Islet precursor cell (in vitro differentiated cells): ENCODE results near the gene HBZ.
"Not testable (repeated sequence)": the region's sequence is repeated elsewhere in the genome, so short reads cannot be mapped to it uniquely, and the experiment has no call there.

Experiments
- DNase-seq: peaks from one replicate; pipeline ENCODE4 v3.0.0-alpha.2; 2018

Gene HBZ

GRCh38 chr16:165539-166374 is 13.3 kb downstream of the HBZ start, which contains the start of gene HBM:
Gene HBM, plus strand, starts transcription at chr16:165978. Its CDS starts 20 bp downstream, at chr16:165998.
- DNase-seq, result no peak

GRCh38 chr16:166375-167121 is 14.1 kb downstream of the HBZ start:
- DNase-seq, result no peak

- no peak for DNase-seq
Observed at GRCh38 chr16:167122-167690, 14.8 kb downstream of the HBZ start.

DNA sequence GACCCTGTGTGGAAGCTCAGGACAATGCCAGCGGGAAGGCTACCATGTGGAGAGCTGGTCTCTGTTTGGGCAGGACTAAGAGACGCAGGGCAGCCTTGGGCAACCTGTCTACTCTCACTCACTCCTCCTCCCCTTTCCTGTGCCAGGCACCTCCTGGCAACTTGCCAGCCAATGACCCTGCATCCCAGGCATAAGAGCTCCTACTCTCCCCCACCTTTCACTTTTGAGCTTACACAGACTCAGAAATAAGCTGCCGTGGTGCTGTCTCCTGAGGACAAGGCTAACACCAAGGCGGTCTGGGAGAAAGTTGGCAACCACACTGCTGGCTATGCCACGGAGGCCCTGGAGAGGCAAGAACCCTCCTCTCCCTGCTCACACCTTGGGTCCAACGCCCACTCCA is 16.0 kb downstream of the HBZ start:
- DNase-seq, result no peak

DNA sequence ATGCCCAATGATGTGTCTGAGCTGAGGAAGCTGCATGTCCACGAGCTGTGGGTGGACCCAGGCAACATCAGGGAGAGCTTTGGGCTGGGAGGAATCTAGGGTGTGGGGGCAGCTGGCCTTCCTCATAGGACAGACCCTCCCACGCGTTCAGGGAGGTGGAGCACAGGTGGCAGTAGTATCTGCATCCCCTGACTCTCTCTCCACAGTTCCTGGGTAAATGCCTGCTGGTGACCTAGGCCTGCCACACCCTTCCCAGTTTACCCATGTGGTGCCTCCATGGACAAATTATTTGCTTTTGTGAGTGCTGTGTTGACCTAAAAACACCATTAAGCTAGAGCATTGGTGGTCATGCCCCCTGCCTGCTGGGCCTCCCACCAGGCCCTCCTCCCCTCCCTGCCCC is 16.6 kb downstream of the HBZ start:
- no peak for DNase-seq

DNA sequence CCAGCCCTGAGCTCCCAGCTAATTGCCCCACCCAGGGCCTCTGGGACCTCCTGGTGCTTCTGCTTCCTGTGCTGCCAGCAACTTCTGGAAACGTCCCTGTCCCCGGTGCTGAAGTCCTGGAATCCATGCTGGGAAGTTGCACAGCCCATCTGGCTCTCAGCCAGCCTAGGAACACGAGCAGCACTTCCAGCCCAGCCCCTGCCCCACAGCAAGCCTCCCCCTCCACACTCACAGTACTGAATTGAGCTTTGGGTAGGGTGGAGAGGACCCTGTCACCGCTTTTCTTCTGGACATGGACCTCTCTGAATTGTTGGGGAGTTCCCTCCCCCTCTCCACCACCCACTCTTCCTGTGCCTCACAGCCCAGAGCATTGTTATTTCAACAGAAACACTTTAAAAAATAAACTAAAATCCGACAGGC is 17.7 kb downstream of the HBZ start:
- peak; percentile 75 for DNase-seq

DNA sequence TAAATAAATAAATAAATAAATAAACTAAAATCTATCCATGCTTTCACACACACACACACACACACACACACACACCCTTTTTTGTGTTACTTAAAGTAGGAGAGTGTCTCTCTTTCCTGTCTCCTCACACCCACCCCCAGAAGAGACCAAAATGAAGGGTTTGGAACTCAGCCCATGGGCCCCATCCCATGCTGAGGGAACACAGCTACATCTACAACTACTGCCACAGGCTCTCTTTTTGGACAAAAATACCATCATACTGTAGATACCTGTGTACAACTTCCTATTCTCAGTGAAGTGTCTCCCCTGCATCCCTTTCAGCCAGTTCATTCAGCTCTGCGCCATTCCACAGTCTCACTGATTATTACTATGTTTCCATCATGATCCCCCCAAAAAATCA is 18.3 kb downstream of the HBZ start:
- no peak for DNase-seq

GRCh38 chr16:172374-172941 is 20.0 kb downstream of the HBZ start, which contains the start of gene HBA2:
Gene HBA2, plus strand, starts transcription at chr16:172876. Its CDS starts 37 bp downstream, at chr16:172913.
- not testable (repeated sequence) for DNase-seq

- DNase-seq, result not testable (repeated sequence)
Observed at GRCh38 chr16:173211-173854, 20.9 kb downstream of the HBZ start.

DNA sequence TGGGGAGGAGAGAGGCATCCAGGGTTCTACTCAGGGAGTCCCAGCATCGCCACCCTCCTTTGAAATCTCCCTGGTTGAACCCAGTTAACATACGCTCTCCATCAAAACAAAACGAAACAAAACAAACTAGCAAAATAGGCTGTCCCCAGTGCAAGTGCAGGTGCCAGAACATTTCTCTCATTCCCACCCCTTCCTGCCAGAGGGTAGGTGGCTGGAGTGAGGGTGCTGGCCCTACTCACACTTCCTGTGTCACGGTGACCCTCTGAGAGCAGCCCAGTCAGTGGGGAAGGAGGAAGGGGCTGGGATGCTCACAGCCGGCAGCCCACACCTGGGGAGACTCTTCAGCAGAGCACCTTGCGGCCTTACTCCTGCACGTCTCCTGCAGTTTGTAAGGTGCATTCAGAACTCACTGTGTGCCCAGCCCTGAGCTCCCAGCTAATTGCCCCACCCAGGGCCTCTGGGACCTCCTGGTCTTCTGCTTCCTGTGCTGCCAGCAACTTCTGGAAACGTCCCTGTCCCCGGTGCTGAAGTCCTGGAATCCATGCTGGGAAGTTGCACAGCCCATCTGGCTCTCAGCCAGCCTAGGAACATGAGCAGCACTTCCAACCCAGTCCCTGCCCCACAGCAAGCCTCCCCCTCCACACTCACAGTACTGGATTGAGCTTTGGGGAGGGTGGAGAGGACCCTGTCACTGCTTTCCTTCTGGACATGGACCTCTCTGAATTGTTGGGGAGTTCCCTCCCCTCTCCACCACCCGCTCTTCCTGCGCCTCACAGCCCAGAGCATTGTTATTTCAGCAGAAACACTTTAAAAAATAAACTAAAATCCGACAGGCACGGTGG is 21.7 kb downstream of the HBZ start:
- not testable (repeated sequence) for DNase-seq

DNA sequence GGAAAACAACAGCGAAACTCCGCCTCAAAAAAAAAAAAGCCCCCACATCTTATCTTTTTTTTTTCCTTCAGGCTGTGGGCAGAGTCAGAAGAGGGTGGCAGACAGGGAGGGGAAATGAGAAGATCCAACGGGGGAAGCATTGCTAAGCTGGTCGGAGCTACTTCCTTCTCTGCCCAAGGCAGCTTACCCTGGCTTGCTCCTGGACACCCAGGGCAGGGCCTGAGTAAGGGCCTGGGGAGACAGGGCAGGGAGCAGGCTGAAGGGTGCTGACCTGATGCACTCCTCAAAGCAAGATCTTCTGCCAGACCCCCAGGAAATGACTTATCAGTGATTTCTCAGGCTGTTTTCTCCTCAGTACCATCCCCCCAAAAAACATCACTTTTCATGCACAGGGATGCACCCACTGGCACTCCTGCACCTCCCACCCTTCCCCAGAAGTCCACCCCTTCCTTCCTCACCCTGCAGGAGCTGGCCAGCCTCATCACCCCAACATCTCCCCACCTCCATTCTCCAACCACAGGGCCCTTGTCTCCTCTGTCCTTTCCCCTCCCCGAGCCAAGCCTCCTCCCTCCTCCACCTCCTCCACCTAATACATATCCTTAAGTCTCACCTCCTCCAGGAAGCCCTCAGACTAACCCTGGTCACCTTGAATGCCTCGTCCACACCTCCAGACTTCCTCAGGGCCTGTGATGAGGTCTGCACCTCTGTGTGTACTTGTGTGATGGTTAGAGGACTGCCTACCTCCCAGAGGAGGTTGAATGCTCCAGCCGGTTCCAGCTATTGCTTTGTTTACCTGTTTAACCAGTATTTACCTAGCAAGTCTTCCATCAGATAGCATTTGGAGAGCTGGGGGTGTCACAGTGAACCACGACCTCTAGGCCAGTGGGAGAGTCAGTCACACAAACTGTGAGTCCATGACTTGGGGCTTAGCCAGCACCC is 22.8 kb downstream of the HBZ start:
- no peak for DNase-seq

DNA sequence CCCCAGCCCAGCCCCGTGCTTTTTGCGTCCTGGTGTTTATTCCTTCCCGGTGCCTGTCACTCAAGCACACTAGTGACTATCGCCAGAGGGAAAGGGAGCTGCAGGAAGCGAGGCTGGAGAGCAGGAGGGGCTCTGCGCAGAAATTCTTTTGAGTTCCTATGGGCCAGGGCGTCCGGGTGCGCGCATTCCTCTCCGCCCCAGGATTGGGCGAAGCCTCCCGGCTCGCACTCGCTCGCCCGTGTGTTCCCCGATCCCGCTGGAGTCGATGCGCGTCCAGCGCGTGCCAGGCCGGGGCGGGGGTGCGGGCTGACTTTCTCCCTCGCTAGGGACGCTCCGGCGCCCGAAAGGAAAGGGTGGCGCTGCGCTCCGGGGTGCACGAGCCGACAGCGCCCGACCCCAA is 23.6 kb downstream of the HBZ start:
- not testable (repeated sequence) for DNase-seq

DNA sequence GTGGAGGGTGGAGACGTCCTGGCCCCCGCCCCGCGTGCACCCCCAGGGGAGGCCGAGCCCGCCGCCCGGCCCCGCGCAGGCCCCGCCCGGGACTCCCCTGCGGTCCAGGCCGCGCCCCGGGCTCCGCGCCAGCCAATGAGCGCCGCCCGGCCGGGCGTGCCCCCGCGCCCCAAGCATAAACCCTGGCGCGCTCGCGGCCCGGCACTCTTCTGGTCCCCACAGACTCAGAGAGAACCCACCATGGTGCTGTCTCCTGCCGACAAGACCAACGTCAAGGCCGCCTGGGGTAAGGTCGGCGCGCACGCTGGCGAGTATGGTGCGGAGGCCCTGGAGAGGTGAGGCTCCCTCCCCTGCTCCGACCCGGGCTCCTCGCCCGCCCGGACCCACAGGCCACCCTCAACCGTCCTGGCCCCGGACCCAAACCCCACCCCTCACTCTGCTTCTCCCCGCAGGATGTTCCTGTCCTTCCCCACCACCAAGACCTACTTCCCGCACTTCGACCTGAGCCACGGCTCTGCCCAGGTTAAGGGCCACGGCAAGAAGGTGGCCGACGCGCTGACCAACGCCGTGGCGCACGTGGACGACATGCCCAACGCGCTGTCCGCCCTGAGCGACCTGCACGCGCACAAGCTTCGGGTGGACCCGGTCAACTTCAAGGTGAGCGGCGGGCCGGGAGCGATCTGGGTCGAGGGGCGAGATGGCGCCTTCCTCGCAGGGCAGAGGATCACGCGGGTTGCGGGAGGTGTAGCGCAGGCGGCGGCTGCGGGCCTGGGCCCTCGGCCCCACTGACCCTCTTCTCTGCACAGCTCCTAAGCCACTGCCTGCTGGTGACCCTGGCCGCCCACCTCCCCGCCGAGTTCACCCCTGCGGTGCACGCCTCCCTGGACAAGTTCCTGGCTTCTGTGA is 24.3 kb downstream of the HBZ start, which contains the start of gene HBA1:
Gene HBA1, plus strand, starts transcription at position 204 of the 906 bp plus-strand sequence. Its CDS starts 37 bp downstream, at position 241.
- not testable (repeated sequence) for DNase-seq

GRCh38 chr16:177394-177822 is 25.0 kb downstream of the HBZ start:
- no peak for DNase-seq

DNA sequence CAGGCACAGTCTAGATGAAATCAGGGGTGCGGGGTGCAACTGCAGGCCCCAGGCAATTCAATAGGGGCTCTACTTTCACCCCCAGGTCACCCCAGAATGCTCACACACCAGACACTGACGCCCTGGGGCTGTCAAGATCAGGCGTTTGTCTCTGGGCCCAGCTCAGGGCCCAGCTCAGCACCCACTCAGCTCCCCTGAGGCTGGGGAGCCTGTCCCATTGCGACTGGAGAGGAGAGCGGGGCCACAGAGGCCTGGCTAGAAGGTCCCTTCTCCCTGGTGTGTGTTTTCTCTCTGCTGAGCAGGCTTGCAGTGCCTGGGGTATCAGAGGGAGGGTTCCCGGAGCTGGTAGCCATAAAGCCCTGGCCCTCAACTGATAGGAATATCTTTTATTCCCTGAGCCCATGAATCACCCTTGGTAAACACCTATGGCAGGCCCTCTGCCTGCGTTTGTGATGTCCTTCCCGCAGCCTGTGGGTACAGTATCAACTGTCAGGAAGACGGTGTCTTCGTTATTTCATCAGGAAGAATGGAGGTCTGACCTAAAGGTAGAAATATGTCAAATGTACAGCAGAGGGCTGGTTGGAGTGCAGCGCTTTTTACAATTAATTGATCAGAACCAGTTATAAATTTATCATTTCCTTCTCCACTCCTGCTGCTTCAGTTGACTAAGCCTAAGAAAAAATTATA is 25.7 kb downstream of the HBZ start:
- no peak for DNase-seq

- no peak for DNase-seq
Observed at GRCh38 chr16:178668-179015, 26.2 kb downstream of the HBZ start.

DNA sequence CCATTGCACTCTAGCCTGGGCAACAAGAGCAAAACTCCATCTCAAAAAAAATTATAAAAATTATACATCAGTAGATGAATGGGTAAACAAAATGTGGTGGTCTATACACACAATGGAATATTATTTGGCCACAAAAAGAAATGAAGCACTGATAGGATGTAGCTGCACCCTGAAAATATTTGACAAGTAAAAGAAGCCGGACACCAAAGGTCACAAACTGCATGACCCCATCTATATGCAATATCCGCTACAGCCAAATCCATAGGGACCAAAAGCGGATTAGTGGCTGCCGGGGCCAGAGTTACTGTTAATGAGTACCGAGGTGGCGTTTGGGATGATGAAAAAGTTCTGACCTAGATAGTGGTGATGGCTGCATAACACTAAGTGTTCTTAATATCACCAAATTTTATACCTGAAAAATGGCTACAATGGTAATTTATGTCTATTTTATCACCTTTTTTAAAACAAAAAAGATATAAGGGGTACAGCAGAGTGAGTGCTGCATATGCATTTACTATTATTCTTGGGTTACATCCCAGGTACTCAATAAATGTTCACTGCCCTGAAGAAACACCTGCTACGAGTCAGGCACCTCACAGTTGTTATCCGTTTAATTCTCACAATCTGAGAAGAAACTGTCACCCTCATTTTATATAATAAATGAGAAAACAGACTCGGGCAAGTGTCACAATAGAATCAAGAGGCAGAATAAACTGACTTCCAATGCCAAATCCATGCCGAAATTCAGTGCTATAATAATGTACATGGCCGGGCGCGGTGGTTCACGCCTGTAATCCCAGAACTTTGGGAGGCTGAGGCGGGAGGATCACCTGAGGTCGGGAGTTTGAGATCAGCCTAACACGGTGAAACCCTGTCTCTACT is 27.0 kb downstream of the HBZ start:
- no peak for DNase-seq
